ENCODE results near the gene MTCL1. TPM values are rescaled to one million over a fixed set of nuclear protein-coding genes. Genes with fewer than 3 reads are reported as not detected.

The MTCL1 gene
- total RNA-seq = 28.5 and 67.3 TPM in 2 replicates

GRCh38 chr18:8705238-8705960 lies at the start of gene MTCL1:
Gene MTCL1 (plus strand): TSS chr18:8705556. CDS start chr18:8705661, 105 bp downstream.

Other genes starting within 250 kb of the MTCL1 start
- 58.2 TPM in 2 replicates for gene RAB12, start 96.1 kb upstream of the MTCL1 start, total RNA-seq

All from smooth muscle cell of the umbilical artery (primary cell).